HG03432 (cell line): ENCODE data around the gene CAMSAP1.

ENCODE experiments used
- ATAC-seq: cut with Tn5 transposase; IDR thresholded peaks from one replicate; pipeline ENCODE4 v1.9.1; 2021; ENCODE audit warnings: mild to moderate bottlenecking, moderate library complexity; ENCODE audit not compliant: unreplicated experiment

The CAMSAP1 gene

DNA sequence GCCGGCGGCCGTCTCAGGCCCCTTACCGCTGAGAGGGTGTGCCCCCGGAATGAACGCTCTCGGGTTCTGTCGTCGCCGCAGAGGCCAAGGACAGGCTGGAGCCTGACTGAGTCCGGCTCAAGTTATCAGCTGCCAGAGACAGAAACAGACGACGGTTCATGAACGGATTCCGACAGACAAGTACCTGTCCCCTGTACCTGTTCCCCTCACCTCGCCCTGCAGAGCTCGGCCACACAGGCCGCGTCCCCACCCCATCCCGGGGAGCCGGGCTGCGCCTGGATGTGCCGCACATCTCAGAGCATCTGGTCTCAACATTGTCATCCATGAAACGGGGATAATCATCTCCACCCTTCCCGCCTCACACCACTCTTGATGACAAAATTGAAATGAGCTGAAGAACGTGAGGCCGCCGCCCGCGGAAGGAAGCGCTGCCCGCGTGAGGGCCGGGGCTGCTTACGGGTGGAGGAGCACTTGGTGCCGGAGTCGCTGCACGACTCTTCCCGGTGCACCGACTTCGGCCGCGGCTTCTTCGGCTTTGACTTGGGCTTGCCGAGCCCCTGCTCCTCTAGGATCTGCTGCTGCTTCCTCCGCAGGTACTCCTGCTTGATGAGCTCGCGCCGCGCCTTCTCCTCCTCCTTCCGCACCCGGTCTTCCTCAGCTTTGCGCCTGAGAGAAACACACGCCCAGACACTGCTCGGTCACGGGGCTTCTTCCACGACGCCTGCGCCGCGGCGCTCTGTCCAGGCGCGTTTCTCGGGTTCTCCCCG is 89.2 kb downstream of the CAMSAP1 start:
- no peak for ATAC-seq

DNA sequence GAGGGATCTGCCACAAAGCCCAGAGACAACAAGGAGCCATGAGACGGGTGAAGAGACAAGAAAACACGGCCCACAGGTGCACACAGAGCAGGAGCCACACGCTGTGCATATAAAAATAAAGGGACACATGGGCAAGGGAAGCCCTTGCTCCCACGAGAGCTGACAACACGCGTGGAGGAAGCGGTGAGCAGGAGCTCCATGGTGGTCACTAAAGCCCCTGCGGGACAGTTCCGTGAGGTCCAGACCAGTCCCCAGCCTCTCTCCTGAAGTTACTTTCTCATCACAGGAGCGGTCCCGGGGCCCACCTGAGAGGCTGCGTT is 90.7 kb downstream of the CAMSAP1 start:
- no peak for ATAC-seq

DNA sequence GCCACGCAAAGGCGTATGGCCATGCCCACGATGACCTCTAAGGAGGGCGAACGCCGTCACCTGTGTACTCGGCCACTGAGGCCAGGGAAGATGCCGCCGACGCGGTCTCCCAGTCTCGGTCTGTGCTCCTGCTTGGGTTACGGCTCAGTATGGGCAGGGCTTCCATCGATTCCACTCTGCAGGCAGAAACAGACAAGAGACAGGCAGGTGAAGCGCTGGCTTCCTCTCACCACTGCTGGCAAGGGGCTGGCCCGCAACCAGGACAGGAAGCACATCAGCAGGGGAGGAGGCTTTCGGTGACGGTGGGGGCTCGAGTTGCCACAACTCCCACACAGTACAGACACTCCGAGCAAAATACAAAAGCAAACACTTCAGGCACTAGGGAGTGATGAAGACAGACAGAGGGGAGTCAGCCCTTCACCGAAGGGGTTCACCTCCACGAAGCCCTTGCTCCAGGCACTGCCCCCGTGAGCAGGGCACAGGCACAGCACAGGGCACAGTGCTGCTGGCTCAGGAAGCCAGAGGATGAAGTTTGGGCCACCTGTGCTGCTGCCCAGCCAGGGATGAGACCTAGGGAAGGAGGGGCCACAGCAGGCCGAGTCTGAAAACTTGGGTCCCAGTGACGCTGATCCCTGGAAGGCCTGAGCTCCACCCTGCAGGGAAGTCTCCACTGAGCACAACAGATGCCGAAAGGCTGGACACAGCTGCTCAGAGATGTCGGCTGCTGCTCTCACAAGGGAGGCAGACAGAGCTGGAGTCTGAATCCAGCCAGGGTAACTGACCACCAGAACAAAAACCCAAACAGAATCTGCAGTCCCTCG is 91.3 kb downstream of the CAMSAP1 start:
- ATAC-seq, result no peak

DNA sequence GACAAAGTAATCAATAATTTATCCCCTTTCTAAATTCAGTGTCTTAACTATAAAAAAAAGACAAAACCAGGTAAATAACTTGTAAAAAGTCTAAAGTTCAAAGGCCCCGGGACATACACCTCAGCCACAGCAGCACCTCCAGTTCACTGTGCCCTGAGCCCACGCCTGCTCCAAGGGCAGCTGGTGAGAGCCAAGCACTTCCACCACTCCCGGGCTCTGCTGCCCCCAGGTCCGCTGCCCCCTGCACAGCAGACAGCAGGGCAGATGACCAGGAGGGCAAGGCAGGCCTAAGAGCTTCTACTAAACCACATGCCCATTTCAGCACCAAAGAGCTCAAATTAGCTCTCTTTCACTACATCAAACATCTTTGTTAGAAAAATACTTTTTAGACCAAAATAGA is 91.9 kb downstream of the CAMSAP1 start:
- ATAC-seq, result no peak

DNA sequence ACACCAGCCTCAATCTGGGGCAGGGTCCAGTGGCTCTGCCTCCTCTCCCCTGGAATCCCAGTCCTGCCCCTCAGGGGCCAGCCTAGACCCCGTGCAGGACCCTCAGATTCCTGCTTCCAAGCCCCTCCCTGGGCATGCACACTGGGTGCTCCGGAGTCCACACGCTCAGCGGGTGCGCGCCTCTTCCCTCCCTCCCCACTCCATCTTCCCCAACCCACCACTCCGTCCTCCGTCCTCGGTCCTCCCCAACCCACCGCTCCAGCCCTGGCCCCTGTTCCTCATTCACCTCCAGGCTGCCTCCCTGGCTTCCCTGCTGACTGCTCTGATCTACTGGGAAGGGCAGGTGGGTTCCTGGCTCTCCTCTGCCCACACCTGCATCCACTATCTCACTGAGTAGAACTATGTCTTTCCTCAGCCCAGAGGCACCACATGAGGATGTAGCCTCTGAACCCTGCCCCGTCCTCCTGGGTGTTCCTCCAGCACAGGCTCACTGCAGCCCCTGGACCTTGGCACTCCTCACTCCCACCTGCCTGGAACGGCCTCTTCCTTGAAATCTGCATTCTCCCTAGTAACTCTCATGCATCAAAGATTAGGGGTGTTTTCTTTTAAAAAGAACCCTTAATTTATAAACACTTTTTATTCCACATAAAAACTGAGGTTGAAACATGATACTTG is 92.8 kb downstream of the CAMSAP1 start:
- ATAC-seq, result no peak

DNA sequence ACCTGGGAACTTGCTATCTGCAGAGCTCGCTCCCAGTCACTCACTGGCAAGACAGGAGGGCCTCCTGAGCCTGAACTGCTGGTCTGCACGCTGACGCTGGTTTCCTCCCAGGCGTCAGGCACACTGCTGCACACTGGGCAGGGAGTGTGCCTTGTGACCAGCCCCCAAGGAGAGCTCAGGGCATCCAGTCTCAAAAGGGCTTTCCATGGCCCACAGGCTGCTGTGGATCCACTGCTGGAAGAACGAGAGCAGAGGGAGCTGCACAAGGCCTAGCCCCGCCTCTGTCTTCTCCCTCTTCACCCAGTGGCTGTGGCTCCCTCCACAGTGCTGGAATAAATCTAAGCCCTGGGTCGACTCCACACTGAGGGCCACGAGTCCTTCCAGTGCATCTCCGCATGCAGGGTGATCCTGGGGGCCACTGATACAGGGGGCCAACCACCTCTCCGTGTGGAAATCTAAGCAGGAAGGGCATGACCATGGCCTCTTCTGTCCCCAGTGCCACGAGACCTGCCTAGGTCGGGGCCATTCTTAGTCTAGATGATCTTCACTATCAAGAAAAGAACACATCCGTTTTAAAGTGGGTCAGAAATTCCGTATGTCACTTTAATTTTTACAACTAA is 93.6 kb downstream of the CAMSAP1 start:
- no peak for ATAC-seq

DNA sequence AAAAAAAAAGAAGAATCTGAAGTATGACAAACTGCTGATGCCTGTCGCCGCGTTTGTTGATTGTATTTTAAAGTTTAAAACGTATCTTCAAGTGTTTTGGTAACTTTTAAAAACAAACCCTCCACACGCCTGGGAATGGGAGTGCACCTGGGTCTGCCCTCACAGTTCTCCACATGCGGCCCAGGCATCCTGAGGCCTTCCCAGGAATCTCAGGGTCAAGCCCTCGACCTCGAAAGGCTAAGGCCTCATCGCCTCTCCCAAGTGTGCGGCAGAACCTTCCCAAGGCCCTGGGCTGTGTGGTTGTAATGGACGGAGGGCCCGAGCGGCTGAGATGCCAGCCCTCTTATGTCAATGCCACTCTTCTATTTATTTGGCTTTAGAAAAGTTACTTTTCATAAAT is 94.4 kb downstream of the CAMSAP1 start:
- no peak for ATAC-seq

DNA sequence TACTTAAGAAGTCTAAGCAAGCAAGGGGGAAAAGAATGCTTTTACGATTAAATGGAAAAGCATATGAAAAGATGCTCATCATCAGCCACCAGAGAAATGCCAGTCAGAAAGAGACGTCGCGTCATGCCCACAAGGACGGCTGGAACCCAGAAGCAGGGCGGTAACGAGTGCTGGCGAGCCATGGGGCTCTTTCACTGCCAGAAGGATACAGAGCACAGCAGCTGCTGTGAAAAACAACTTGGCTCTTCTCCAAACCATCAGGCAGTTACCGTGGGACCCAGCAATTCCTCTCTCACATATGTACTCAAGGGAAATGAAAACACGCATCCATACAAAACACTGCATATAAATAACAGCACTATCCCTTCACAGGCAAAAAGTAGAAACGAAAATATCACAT is 95.5 kb downstream of the CAMSAP1 start:
- ATAC-seq, result no peak

DNA sequence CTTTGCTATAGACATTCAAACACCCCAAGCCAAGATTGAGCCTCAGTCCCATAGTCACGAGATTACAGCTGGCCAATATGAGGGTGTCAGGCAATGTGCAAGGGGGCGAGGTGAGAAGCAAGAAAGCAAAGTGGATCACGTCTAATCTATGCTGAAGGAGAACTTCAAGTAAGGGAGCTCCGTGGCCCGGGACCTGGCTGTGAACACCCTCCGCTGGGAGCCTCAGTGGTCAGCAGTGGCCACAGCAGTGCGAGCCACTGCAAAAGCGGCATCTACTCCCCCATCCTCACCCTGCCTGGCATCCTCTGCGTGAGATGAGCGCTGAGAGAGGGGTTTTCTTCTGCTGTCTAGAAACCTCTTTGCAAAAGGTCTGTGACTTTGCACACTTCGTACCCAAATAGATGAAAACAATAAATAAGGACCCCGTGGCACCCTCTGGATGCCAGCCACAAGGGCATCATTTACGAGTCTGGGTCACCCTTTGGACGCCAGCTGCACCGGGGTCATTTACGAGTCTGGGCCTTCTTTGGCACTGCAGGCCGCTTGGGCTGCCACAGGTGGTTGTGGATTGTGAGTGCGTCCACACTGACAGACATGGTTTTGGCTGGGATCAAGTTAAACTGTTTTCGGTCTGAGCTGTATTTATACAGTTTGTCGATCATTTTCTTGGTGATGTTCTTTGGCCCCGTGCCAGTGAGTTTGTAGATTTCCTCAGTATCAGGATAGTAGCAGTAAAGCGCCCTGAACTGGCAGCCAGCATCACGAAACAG is 96.4 kb downstream of the CAMSAP1 start:
- no peak for ATAC-seq

DNA sequence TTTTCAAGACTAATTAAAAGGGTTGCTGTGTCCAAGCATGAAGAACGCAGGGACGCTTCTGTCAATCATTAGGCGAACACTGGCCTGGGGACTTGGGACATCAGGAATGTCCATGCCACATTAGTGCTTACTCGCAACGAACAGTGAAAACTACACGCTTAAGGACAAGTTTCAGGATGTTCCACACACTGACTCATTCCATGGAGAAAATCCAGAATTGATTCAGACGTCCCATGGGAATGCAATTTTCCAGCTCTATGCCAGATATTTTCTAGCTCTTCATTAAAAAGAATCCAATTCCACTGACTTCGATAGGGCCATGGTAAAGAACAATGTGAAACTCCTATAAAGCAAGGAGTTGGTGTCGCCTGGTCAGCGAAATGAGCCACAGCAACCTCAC is 98.2 kb downstream of the CAMSAP1 start:
- no peak for ATAC-seq

DNA sequence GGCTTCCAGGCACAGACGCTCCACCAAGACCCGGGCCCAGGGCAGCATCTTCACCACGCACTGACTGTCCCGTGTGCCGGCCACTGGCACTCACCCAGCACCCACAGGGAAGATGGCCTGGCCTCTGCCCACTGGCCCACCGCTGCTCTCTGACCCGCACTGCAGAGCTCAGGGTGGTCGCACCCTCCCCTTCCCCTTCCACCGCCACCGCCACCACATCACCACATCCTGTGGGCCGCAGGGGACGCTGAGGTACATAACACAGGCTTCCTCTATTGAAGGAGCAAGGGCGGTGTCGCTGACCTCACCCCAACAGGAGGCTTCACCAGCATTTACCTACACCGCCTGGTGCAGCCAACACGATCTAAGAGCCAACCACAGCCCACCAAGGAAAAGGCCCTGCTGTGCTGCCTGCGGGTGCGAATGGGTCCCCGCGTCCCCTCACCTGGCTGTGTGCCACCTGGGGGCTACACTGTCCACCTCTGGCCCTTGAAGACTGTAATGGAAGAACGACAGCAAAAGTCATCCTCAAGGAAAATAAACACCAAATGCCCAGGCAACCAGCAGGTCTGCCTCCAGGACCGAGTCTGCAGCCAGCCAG is 101.8 kb downstream of the CAMSAP1 start:
- no peak for ATAC-seq

DNA sequence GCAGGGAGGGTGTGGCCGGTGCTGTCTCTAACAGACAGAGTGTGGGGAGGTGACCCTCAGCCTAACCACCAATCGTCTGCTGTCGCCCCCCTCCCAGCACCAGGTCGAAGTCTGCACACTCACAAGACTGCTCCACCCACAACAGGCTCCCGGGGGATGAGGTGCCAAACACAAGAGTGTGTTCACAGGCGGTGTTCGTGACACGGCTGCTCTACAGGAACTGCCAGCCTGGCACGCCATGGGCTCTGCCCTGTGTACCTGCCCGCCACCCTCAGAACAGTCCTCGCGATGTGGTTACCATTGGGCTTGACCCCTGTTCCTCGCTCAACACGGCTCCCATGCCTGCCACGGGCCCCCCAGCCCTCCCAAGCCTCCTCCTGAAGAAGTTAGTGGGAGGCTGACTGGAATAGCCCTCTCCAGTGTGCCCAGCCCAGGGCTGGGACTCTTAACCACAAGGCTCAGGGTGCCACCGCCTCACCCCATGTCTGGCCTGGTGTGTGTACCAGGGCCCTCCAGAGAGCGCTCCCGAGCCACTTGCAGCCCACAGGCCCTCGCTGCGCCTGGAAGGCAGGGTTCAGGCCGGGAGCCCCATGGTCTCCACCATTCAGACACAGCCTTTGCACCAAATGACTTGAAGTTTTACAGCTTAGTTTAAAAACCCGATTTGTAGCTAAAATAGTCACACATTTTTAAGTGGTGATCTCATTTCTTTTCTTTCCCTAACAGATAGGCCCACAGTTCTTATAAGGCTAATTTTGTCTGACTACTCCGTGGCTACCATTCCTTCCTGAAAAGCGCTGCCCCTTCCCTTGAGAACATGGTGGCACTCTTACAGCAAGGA is 102.5 kb downstream of the CAMSAP1 start:
- ATAC-seq, result no peak

DNA sequence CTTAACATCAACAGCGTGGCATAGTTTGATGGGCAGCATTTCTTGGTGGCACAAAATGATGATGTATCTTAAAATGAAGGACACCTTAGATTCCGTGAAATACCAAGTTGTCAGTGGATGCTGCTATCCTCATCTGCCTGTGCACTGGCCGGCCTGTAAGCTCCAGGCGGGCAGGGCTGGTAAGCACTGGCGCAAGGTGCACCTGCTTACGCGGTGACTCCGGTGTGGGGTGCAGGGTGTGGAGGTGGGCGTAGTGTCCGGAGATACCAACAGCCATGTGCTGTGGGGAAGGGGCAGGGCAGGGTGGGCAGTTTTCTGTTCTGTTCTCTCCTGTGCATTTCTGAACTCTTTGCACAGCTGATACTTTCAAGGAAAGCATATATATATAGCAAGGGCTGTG is 103.9 kb downstream of the CAMSAP1 start:
- ATAC-seq, result no peak

DNA sequence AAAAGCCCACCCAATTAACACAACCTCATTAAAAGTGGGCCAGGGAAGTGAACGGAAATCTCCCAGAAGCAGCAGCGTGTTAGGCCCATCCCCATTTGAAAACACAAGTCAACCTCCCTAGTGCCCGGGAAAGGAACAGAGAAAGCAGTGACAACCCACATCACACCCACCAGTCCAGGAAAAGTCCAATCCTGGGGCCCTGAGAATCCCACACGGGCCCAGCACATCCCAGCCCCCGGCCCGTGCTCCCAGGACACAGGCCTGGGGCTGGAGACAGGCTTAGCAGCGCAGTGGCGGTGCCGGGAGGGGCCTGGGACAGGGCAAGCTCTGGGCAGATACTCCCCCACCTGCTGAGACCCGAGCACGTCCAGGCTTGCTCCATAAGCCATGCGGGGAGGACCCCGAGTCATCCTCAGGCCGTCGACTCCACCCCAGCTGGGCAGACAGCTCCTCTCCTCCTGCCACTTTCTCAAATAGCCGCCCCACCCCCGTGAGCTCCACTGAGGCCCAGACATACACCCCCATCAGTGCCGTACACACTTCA is 104.4 kb downstream of the CAMSAP1 start:
- no peak for ATAC-seq

DNA sequence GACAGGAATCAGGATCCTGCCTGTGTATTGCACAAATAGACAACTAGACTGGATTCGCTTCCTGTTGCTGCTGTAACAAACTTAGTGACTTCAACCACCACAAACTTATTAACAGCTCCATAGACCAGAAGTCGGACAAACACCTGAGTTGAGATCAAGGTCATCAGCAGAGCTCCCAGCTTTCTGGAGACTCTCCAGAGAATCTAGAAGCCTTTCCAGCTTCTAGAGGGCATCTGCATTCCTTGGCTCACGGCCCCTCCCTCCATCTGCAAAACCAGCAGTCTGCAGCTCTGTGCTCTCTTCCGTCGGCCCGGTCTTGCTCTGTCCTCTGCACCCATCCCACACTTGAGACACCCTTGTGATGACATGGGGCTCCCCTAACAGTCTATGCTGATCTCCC is 106.3 kb downstream of the CAMSAP1 start:
- no peak for ATAC-seq

DNA sequence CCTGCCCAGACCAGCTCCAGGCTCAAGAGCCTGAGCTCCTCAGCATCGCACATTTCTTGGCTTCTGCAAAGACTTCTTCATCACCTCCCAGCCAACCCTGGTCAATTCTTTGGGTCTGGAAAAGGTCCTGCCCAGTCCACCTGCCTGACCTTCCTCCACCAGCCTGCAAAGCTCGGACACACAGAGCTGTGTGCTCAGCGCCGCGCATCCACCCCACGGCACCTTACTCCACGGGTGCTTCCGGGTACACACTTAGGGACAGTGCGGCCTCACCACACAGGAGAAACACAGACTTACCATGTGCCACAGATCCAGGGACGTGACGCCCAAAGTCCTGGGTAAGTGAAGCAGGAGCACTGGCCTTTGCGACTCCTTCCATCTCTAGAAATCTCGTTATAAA is 108.1 kb downstream of the CAMSAP1 start:
- ATAC-seq, result no peak

DNA sequence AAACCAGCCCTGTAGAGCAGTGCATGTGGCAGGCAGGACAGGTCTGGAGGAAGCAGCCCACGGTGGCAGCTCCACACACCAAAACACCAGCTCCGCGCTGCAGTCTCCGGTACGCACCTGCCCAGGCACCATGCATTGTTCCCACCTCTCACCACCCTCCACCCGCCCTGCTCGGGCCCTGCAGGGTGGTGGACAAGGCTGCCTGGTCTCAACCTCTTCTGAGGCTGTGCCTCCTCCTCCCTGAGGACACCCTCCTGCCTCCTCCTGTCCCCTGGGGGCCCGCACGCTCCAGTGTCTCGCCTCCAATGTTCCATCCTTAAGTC is 109.1 kb downstream of the CAMSAP1 start:
- ATAC-seq, result no peak

DNA sequence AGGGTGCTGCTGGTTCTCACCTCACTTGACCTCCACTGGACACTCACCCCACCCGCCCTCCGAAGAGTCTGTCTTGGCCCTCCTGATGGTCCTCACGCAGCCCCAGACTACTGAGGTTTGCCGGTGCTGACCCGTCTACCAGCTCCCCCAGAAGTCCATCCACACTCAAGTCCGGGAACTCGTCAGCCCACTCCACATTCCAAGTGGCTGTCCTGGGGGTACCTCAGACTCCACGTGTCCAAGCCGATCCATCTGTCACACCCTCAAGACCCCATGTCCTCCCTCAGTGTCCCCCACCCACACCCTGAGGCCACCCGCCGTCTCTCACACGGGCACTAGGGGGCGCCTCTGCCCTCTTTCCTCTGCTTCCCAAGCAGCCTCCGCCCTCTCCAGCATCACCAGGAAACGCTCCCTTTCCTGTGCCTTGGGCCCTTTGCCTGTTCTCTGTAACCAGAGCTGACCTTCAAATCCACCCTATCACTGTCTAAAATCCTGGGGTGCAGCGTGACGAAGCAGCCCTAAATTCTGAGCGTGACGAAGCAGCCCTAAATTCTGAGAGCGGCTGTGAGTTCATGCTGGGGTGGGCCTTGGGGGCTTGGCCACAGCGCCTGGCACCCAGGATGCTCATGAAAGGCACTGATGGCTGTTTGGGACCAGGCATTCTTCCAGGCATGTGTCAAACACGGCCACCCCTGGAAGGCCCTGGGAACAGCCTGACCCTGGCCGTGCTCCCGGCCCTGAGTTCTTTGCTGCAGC is 109.7 kb downstream of the CAMSAP1 start:
- no peak for ATAC-seq
